CD4-positive, alpha-beta T cell treated with Interleukin-21 for 1 hour (primary cell): ENCODE data around the gene ADAM23.

ENCODE experiments used
- DNase-seq: peaks from one replicate; pipeline ENCODE4 v3.0.0-alpha.2; 2020

The ADAM23 gene

DNA sequence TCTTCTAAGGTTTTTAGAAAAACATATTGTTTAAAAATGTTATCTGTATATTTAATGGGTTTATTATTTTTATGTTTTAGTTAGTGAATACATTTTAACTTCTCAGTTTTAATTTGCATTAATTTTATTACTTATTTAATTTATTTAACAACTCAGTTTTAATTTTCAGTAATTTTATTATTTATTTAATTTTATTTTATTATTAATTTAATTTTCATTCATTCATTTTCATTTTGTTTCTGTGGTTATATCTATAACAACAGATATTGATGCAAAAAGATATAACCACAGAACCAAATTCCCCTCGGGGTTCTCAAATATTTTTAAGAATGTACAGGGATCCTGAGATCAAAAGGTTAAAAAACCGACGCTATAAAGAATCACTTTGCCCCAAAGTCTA lies 221.9 kb downstream of the ADAM23 start:
- DNase-seq, result no peak
